ENCODE data around the gene MTPN.

Gene MTPN

DNA sequence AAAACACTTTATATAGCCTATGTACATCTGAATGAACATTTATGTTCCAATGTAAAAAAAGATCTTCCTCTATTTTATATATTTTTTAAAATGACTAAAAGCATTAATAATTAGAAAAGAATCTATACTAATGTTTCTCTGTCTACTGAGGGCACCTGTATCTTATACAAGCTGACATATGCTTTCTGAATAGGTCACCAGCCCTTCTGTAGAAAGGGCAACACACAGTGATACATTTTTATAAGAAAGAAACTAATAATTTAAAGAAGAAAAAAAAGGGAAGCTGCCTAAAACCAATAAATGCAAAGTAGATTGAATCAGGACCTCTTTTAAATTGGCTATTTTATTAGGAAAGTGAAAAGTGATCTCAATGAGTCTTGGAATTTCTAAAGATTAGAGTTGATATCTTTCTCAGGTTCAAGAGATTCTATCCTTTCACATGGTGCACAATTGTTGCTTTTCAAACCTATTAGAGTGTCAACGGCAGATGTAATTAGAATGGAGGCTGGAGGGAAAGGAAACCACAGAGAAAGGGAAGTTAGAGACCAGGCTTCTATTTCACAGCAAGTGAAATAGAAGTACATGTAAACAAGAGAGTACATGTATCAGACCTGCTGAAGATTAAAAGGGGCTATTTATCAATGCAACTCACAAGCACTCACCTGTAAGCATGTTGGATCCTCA lies 6.3 kb downstream of the MTPN start:
- Histone ChIP-seq H3K27me3 (ENCODE audit: insufficient read depth, low read length) (no peaks in the 10 kb centered on the region), H3K36me3 (ENCODE audit: insufficient read depth, low read length) (peaks cover 22% of the 10 kb centered on the region), H3K4me1 (ENCODE audit: control insufficient read depth, insufficient read depth, low read length, unreplicated experiment) (peaks cover 17% of the 10 kb centered on the region), H3K79me2 (ENCODE audit: control insufficient read depth, insufficient read depth, low read length, unreplicated experiment) (peaks cover 90% of the 10 kb centered on the region), H2AFZ (ENCODE audit: low read length, unreplicated experiment) (no peak overlapping the region), H3K27ac (ENCODE audit: low read depth, low read length) (no peak overlapping the region), H3K4me3 (ENCODE audit: low read depth, low read length) (no peak overlapping the region)

DNA sequence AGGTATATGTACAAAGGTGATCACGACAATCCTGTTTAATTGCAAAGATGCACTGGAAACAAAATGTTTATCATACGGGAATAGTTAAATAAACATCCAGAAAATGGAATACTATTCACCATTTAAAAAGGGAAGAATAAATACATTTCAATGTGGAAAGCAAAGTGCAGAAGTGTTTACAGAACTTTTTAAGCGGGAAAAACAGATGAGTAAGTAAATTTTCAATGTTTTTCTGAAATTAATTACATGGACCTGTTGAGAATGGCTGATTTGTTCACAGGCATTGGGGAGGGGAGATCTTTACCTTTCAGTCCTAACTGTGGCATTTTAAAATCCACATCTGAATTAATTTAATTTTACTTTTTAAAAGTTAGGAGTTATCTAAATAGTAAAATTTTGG lies 7.1 kb downstream of the MTPN start:
- Histone ChIP-seq H3K36me3 (ENCODE audit: insufficient read depth, low read length) (peaks cover 22% of the 10 kb centered on the region), H3K4me3 (ENCODE audit: low read depth, low read length) (no peak overlapping the region), H3K4me1 (ENCODE audit: control insufficient read depth, insufficient read depth, low read length, unreplicated experiment) (peaks cover 15% of the 10 kb centered on the region), H3K27ac (ENCODE audit: low read depth, low read length) (no peak overlapping the region), H3K27me3 (ENCODE audit: insufficient read depth, low read length) (no peaks in the 10 kb centered on the region), H2AFZ (ENCODE audit: low read length, unreplicated experiment) (no peak overlapping the region), H3K79me2 (ENCODE audit: control insufficient read depth, insufficient read depth, low read length, unreplicated experiment) (peaks cover 89% of the 10 kb centered on the region)

DNA sequence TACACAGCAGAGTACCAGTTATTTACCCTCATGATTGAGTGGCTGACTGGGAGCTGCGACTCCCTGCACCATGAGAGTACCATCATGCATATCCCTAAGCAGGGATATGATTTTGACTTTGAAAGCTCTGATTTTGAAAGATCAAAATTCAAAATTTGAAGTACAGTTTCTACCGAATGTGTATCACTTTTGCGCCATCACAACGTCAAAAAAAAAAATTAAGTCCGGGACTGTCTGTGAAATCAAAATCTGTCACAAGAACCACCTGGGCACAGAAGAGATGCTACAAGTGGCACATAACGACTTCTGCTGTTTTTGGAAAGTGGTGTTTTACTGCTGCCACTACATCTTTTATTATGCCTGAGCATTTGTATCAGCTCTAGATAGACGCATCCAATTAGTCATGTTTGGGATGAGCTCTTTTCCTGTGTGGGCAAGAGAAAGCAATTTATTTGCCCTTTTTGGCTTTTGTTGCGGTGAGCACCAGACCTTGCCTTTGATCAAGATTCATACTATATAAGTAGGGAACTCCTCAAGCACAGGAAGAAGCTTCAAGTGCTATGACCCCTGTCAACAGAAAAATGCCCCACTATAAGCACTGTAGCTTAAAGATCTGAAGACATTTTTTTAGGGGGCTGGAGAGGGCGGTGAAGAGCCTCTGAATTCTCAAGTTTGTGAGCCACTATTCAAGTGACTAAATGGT lies 10.7 kb downstream of the MTPN start:
- H3K4me1 ChIP-seq (ENCODE audit: control insufficient read depth, insufficient read depth, low read length, unreplicated experiment) = peaks cover 18% of the 10 kb centered on the region
- peaks cover 17% of the 10 kb centered on the region for H3K36me3 ChIP-seq (ENCODE audit: insufficient read depth, low read length)
- no peaks in the 10 kb centered on the region for H3K27me3 ChIP-seq (ENCODE audit: insufficient read depth, low read length)
- no peak overlapping the region for H3K4me3 ChIP-seq (ENCODE audit: low read depth, low read length)
- peaks cover 87% of the 10 kb centered on the region for H3K79me2 ChIP-seq (ENCODE audit: control insufficient read depth, insufficient read depth, low read length, unreplicated experiment)
- H2AFZ ChIP-seq (ENCODE audit: low read length, unreplicated experiment) = no peak overlapping the region
- H3K27ac ChIP-seq (ENCODE audit: low read depth, low read length) = no peak overlapping the region

DNA sequence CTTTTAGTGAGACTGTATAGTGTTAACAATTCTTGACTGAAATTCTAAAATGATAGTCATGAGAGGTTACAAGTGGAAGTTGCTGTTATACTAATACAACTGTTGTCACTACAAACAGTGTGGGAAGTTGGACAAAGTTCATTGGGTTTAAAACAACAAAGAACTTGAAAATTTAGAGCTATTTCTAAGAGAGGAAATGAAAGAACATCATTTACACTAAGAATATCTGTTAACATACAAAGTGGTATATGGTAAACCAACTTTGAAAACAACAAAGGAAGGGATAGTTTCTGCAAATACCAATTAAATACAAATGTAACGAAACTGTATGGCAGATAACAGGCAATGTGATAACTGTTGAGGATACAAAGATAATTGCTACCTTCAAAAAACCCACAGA lies 11.6 kb downstream of the MTPN start:
- no peak overlapping the region for H3K4me3 ChIP-seq (ENCODE audit: low read depth, low read length)
- H3K27ac ChIP-seq (ENCODE audit: low read depth, low read length) = no peak overlapping the region
- no peak overlapping the region for H2AFZ ChIP-seq (ENCODE audit: low read length, unreplicated experiment)
- no peaks in the 10 kb centered on the region for H3K27me3 ChIP-seq (ENCODE audit: insufficient read depth, low read length)
- H3K79me2 ChIP-seq (ENCODE audit: control insufficient read depth, insufficient read depth, low read length, unreplicated experiment) = peaks cover 88% of the 10 kb centered on the region
- H3K36me3 ChIP-seq (ENCODE audit: insufficient read depth, low read length) = peaks cover 17% of the 10 kb centered on the region
- peaks cover 18% of the 10 kb centered on the region for H3K4me1 ChIP-seq (ENCODE audit: control insufficient read depth, insufficient read depth, low read length, unreplicated experiment)

DNA sequence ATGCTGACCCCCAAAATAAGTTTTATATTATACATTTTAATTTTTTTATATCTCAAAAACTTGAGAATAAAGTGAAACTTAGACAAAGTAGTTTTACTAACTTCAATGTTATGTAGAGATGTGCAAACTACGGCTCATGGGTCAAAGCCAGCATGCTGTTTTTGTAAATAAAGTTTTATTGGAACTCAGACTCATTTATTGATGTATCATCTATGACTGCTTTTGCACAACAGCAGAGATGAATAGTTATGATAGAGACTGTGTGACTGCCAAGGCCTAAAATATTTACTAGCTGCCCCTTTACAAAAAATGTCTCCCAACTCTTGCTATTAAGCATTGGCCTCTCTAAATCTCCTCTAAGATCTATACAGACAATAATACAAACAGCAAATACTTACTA lies 12.4 kb downstream of the MTPN start:
- Histone ChIP-seq H3K4me1 (ENCODE audit: control insufficient read depth, insufficient read depth, low read length, unreplicated experiment) (peaks cover 18% of the 10 kb centered on the region), H3K36me3 (ENCODE audit: insufficient read depth, low read length) (peaks cover 14% of the 10 kb centered on the region), H3K27ac (ENCODE audit: low read depth, low read length) (no peak overlapping the region), H3K4me3 (ENCODE audit: low read depth, low read length) (peak overlapping the region; percentile 13; the same call in 1 of the 2 replicates), H3K79me2 (ENCODE audit: control insufficient read depth, insufficient read depth, low read length, unreplicated experiment) (peaks cover 90% of the 10 kb centered on the region), H2AFZ (ENCODE audit: low read length, unreplicated experiment) (no peak overlapping the region), H3K27me3 (ENCODE audit: insufficient read depth, low read length) (no peaks in the 10 kb centered on the region)

DNA sequence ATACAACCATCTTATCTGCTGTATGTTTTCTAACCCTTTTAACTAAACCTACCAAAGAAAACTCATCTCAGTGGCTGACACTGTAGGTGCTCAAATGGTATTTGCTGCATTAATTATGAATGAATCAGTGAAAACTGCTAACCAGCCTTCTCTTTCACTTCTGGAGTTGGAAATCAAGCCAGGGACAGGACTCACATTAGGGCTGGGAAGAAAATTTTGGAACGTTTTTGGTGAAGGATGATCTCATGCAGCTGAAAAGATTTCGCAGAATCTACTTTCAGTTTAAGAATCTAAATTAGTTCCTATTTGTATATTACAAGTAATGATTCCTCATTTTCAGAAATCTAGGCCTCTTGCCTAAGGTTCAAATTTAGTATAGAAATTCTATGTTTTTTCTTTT lies 12.9 kb downstream of the MTPN start:
- Histone ChIP-seq H3K36me3 (ENCODE audit: insufficient read depth, low read length) (peaks cover 15% of the 10 kb centered on the region), H3K79me2 (ENCODE audit: control insufficient read depth, insufficient read depth, low read length, unreplicated experiment) (peaks cover 89% of the 10 kb centered on the region), H3K4me3 (ENCODE audit: low read depth, low read length) (peak overlapping the region; percentile 13; the same call in 1 of the 2 replicates), H2AFZ (ENCODE audit: low read length, unreplicated experiment) (no peak overlapping the region), H3K27ac (ENCODE audit: low read depth, low read length) (peak overlapping the region; percentile 12; the same call in 1 of the 2 replicates), H3K27me3 (ENCODE audit: insufficient read depth, low read length) (no peaks in the 10 kb centered on the region), H3K4me1 (ENCODE audit: control insufficient read depth, insufficient read depth, low read length, unreplicated experiment) (peaks cover 18% of the 10 kb centered on the region)

DNA sequence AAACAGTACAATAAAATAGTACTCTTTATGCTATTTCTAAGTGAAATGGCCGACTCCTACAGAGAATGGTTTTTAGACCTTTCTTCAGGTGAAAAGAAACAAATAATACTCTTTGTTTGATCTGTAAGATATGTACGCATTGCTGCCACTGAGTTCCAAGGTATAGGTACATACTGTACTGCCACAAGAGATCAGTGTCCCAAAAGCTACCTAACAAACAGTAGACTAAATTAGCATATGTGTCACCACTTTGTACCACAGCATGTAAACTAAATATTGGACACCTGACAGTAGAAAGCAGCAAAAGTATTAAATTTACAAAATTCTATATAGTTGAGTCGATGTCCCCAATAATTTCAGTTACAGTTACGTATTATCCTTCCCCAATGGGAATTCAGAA lies 14.4 kb downstream of the MTPN start:
- Histone ChIP-seq H3K36me3 (ENCODE audit: insufficient read depth, low read length) (peaks cover 10% of the 10 kb centered on the region; the same call in 1 of the 2 replicates), H3K27ac (ENCODE audit: low read depth, low read length) (no peak overlapping the region), H3K79me2 (ENCODE audit: control insufficient read depth, insufficient read depth, low read length, unreplicated experiment) (peaks cover 87% of the 10 kb centered on the region), H2AFZ (ENCODE audit: low read length, unreplicated experiment) (no peak overlapping the region), H3K4me1 (ENCODE audit: control insufficient read depth, insufficient read depth, low read length, unreplicated experiment) (peaks cover 18% of the 10 kb centered on the region), H3K27me3 (ENCODE audit: insufficient read depth, low read length) (no peaks in the 10 kb centered on the region), H3K4me3 (ENCODE audit: low read depth, low read length) (no peak overlapping the region)

DNA sequence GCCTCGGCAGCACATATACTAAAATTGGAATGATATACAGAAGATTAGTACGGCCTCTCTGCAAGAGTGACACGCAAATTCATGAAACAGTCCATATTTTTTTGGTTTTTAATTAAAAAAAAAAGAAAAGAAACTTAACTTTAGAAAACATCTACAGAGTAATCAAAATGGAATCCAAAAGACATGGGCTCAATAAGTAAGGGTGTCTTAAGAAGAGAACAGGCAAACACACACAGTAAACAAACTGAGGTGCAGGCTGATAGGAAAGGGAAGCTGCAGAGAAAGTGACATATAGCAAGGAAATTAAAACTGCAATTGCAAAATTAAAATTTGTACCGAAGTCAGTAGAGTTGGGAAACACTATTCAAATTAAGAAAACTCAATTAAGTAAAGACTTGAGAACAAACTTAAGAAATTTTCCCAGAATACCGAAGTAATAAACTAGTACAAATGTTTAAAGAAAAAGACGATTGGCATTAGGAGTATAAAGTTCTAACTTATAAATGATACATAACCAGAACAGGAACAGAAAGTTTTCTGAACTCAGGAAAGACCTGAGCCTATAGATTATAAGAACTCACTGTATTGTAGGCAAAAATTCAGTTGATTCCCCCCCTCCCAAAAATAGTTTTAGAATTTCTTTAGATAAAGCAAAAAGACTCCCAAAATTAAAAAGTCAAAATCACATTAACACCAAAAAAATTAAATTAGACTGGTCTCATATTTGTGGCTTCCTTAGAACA lies 16.3 kb downstream of the MTPN start:
- no peak overlapping the region for H2AFZ ChIP-seq (ENCODE audit: low read length, unreplicated experiment)
- no peaks in the 10 kb centered on the region for H3K27me3 ChIP-seq (ENCODE audit: insufficient read depth, low read length)
- H3K4me3 ChIP-seq (ENCODE audit: low read depth, low read length) = no peak overlapping the region
- H3K79me2 ChIP-seq (ENCODE audit: control insufficient read depth, insufficient read depth, low read length, unreplicated experiment) = peaks cover 81% of the 10 kb centered on the region
- peaks cover 5% of the 10 kb centered on the region; the same call in 1 of the 2 replicates for H3K36me3 ChIP-seq (ENCODE audit: insufficient read depth, low read length)
- H3K27ac ChIP-seq (ENCODE audit: low read depth, low read length) = no peak overlapping the region
- H3K4me1 ChIP-seq (ENCODE audit: control insufficient read depth, insufficient read depth, low read length, unreplicated experiment) = peaks cover 17% of the 10 kb centered on the region

DNA sequence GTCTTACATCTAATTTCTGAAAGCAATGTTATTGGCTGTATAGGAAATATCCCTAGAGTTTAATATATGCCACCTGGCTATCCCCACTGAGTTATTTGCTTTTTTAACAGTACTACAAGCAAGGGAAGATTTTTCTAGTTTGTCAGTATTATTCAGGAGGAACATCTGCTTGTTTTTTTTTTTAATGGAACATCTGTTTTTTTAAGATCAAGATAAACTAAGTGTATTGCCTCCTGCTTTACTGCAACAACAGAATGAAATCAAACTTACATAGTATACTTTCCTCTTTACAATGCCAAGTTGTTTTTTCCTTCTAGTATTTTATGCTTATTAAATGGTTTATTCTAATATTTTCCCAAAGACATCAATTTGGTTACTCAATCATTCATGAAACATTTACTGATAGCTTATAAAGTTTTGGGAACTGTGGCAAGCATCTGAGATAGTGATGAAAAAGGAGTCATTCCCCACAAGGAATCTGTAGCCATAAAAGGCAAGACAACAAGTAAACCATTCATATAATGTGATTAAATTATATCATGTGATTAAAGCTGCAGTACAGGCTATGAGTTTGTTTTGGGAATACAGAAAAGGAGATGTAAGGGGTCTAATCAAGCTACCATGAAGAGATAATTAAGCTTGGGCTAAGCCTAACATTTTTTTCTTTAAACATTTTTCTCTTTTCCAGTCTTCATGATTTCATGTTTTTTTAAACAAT lies 17.4 kb downstream of the MTPN start:
- no peaks in the 10 kb centered on the region for H3K27me3 ChIP-seq (ENCODE audit: insufficient read depth, low read length)
- H3K79me2 ChIP-seq (ENCODE audit: control insufficient read depth, insufficient read depth, low read length, unreplicated experiment) = peaks cover 82% of the 10 kb centered on the region
- no peak overlapping the region for H2AFZ ChIP-seq (ENCODE audit: low read length, unreplicated experiment)
- no peak overlapping the region for H3K27ac ChIP-seq (ENCODE audit: low read depth, low read length)
- H3K36me3 ChIP-seq (ENCODE audit: insufficient read depth, low read length) = peaks cover 5% of the 10 kb centered on the region; the same call in 1 of the 2 replicates
- H3K4me3 ChIP-seq (ENCODE audit: low read depth, low read length) = no peak overlapping the region
- H3K4me1 ChIP-seq (ENCODE audit: control insufficient read depth, insufficient read depth, low read length, unreplicated experiment) = peaks cover 8% of the 10 kb centered on the region

DNA sequence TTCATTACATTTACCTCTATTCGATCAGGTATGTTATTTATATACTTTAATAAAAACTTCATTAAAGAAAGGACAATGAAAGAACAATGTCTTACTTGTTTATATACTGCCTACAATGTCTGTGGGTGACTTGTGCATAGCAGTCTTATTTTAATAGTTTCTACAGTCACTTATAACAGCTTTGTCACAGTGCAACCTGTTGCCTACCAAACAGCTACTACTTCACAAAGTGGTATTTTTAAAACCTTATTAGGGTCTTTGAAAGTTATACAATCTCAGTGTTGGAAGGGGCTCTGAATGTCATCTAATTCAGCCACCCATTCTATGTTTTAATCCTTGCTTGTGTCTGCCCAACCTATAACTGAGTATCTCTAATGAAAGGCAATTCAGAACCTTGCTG lies 19.0 kb downstream of the MTPN start:
- Histone ChIP-seq H3K4me1 (ENCODE audit: control insufficient read depth, insufficient read depth, low read length, unreplicated experiment) (peaks cover 2% of the 10 kb centered on the region), H2AFZ (ENCODE audit: low read length, unreplicated experiment) (no peak overlapping the region), H3K27me3 (ENCODE audit: insufficient read depth, low read length) (no peaks in the 10 kb centered on the region), H3K27ac (ENCODE audit: low read depth, low read length) (no peak overlapping the region), H3K36me3 (ENCODE audit: insufficient read depth, low read length) (peaks cover 5% of the 10 kb centered on the region; the same call in 1 of the 2 replicates), H3K79me2 (ENCODE audit: control insufficient read depth, insufficient read depth, low read length, unreplicated experiment) (peaks cover 76% of the 10 kb centered on the region), H3K4me3 (ENCODE audit: low read depth, low read length) (no peak overlapping the region)

All from ACC112 (cell line).